Measurements from ENCODE around the gene TAF1L.

DNA sequence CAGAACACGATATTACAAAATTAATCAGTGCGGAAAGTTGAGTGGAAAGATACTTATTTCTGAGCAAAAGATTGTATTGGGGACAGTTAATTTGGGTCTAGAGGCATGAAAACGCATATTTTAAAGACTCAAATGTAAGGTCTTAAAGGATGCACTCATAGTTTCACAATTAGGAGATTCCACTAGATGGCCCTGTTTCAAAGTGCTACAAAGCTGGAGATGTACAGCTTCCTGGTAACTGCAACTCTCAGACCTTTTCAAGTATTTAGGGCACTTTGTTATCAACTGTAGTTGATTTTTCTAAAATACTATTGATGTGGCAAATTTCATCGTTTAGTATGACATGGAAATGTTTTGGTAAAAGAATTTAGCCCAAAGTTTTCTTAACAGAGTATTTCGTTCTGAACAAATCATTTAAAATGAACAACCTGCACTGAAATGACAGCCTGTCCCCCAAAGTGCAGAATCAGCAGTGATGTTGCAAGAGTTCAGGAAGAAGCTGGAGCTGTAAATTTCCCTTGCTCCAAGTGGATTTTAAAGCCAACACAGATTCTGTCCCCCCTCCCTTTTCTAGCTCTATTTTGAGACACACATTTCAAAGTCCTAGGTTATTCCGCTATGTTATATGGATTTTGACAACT is 46.3 kb downstream of the TAF1L start:
- TF ChIP-seq GATA2 (IDR thresholded peaks at IDR 0.05; ENCODE audit: low read depth, low read length) = no peak
- no peak for TF ChIP-seq GATA3 (IDR thresholded peaks at IDR 0.05; ENCODE audit: low read depth, low read length)

Data from SH-SY5Y (cell line).